HEK293 (cell line): ENCODE measurements around the gene DLGAP4.
"Not testable (repeated sequence)": the region's sequence is repeated elsewhere in the genome, so short reads cannot be mapped to it uniquely, and the experiment has no call there.

Experiments used
- KLF9 ChIP-seq: fragments of 450-650 bp; formaldehyde crosslinking; IDR thresholded peaks from 2 replicates; pipeline ENCODE4 v1.5.1; 2016; ENCODE audit warnings: missing biosample characterization, missing genetic modification characterization, low read depth
- ZNF10 ChIP-seq: fragments of 450-650 bp; formaldehyde crosslinking; IDR thresholded peaks from 2 replicates; pipeline ENCODE4 v1.5.1; 2017; ENCODE audit warnings: missing biosample characterization, missing genetic modification characterization
- ZNF175 ChIP-seq: fragments of 450-650 bp; formaldehyde crosslinking; IDR thresholded peaks from 2 replicates; pipeline ENCODE4 v1.5.1; 2016; ENCODE audit warnings: missing biosample characterization, missing genetic modification characterization
- ZNF629 ChIP-seq: fragments of 450-650 bp; formaldehyde crosslinking; IDR thresholded peaks from 2 replicates; pipeline ENCODE4 v1.5.1; 2017; ENCODE audit warnings: missing biosample characterization, missing genetic modification characterization
- ZNF747 ChIP-seq: fragments of 450-650 bp; formaldehyde crosslinking; IDR thresholded peaks from 2 replicates; pipeline ENCODE4 v1.5.1; 2016; ENCODE audit warnings: missing biosample characterization, missing genetic modification characterization
- ZNF776 ChIP-seq: fragments of 450-650 bp; formaldehyde crosslinking; IDR thresholded peaks from 2 replicates; pipeline ENCODE4 v1.5.0; 2017; ENCODE audit warnings: missing biosample characterization, missing genetic modification characterization, borderline replicate concordance
- TF ChIP-seq, protein P1 (sequence below): fragments of 450-650 bp; formaldehyde crosslinking; IDR thresholded peaks from 2 replicates; pipeline ENCODE4 v1.5.1; 2016; ENCODE audit warnings: missing biosample characterization, missing genetic modification characterization
- TF ChIP-seq, protein P2 (sequence below): fragments of 450-650 bp; formaldehyde crosslinking; IDR thresholded peaks from 2 replicates; pipeline ENCODE4 v1.5.1; 2016; ENCODE audit warnings: missing biosample characterization, missing genetic modification characterization
- TF ChIP-seq, protein P3 (sequence below): fragments of 450-650 bp; formaldehyde crosslinking; IDR thresholded peaks from 2 replicates; pipeline ENCODE4 v1.5.1; 2016; ENCODE audit warnings: missing biosample characterization, missing genetic modification characterization
- TF ChIP-seq, protein P4 (sequence below): fragments of 450-650 bp; formaldehyde crosslinking; IDR thresholded peaks from 2 replicates; pipeline ENCODE4 v1.5.1; 2016; ENCODE audit warnings: missing biosample characterization, missing genetic modification characterization

DNA sequence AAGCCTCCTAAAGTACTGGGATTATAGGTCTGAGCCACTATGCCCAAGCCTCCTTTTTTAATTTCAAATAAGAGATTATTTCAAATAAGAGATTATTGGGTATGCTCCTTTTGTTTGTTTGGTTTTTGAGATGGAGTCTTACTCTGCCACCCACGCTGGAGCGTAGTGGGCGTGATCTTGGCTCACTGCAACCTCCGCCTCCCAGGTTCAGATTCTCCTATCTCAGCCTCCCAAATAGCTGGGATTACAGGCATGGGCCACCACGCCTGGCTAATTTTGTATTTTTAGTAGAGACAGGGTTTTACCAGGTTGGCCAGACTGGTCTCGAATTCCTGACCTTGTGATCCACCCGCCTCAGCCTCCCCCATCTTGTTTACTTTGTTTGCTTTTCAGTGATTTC is 216.3 kb downstream of the DLGAP4 start:
- TF ChIP-seq KLF9 (tag by site-specific recombination); ZNF10 (tag by site-specific recombination); ZNF629 (tag by site-specific recombination); ZNF776 (tag by site-specific recombination); ZNF175; ZNF747: not testable (repeated sequence)
- TF ChIP-seq, protein P1, sequence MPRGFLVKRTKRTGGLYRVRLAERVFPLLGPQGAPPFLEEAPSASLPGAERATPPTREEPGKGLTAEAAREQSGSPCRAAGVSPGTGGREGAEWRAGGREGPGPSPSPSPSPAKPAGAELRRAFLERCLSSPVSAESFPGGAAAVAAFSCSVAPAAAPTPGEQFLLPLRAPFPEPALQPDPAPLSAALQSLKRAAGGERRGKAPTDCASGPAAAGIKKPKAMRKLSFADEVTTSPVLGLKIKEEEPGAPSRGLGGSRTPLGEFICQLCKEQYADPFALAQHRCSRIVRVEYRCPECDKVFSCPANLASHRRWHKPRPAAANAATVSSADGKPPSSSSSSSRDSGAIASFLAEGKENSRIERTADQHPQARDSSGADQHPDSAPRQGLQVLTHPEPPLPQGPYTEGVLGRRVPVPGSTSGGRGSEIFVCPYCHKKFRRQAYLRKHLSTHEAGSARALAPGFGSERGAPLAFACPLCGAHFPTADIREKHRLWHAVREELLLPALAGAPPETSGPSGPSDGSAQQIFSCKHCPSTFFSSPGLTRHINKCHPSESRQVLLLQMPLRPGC (tag by site-specific recombination): not testable (repeated sequence)
- TF ChIP-seq, protein P2, sequence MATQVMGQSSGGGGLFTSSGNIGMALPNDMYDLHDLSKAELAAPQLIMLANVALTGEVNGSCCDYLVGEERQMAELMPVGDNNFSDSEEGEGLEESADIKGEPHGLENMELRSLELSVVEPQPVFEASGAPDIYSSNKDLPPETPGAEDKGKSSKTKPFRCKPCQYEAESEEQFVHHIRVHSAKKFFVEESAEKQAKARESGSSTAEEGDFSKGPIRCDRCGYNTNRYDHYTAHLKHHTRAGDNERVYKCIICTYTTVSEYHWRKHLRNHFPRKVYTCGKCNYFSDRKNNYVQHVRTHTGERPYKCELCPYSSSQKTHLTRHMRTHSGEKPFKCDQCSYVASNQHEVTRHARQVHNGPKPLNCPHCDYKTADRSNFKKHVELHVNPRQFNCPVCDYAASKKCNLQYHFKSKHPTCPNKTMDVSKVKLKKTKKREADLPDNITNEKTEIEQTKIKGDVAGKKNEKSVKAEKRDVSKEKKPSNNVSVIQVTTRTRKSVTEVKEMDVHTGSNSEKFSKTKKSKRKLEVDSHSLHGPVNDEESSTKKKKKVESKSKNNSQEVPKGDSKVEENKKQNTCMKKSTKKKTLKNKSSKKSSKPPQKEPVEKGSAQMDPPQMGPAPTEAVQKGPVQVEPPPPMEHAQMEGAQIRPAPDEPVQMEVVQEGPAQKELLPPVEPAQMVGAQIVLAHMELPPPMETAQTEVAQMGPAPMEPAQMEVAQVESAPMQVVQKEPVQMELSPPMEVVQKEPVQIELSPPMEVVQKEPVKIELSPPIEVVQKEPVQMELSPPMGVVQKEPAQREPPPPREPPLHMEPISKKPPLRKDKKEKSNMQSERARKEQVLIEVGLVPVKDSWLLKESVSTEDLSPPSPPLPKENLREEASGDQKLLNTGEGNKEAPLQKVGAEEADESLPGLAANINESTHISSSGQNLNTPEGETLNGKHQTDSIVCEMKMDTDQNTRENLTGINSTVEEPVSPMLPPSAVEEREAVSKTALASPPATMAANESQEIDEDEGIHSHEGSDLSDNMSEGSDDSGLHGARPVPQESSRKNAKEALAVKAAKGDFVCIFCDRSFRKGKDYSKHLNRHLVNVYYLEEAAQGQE (tag by site-specific recombination): not testable (repeated sequence)
- TF ChIP-seq, protein P3, sequence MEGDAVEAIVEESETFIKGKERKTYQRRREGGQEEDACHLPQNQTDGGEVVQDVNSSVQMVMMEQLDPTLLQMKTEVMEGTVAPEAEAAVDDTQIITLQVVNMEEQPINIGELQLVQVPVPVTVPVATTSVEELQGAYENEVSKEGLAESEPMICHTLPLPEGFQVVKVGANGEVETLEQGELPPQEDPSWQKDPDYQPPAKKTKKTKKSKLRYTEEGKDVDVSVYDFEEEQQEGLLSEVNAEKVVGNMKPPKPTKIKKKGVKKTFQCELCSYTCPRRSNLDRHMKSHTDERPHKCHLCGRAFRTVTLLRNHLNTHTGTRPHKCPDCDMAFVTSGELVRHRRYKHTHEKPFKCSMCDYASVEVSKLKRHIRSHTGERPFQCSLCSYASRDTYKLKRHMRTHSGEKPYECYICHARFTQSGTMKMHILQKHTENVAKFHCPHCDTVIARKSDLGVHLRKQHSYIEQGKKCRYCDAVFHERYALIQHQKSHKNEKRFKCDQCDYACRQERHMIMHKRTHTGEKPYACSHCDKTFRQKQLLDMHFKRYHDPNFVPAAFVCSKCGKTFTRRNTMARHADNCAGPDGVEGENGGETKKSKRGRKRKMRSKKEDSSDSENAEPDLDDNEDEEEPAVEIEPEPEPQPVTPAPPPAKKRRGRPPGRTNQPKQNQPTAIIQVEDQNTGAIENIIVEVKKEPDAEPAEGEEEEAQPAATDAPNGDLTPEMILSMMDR (tag by site-specific recombination): not testable (repeated sequence)
- TF ChIP-seq, protein P4, sequence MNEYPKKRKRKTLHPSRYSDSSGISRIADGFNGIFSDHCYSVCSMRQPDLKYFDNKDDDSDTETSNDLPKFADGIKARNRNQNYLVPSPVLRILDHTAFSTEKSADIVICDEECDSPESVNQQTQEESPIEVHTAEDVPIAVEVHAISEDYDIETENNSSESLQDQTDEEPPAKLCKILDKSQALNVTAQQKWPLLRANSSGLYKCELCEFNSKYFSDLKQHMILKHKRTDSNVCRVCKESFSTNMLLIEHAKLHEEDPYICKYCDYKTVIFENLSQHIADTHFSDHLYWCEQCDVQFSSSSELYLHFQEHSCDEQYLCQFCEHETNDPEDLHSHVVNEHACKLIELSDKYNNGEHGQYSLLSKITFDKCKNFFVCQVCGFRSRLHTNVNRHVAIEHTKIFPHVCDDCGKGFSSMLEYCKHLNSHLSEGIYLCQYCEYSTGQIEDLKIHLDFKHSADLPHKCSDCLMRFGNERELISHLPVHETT (tag by site-specific recombination): not testable (repeated sequence)
